Measurements from ENCODE around the gene TCEA2.
A peak's percentile ranks its signal among the peaks of the same experiment; 100 is the strongest.

The TCEA2 gene

GRCh38 chr20:64099086-64099786, 36.2 kb downstream of the TCEA2 start:
- peak; percentile 98 for DNase-seq

GRCh38 chr20:64099880-64100565, 37.0 kb downstream of the TCEA2 start:
- DNase-seq: peak; percentile 68

GRCh38 chr20:64100566-64100888, 37.5 kb downstream of the TCEA2 start:
- no peak for DNase-seq

GRCh38 chr20:64100946-64101688, 38.1 kb downstream of the TCEA2 start:
- no peak for DNase-seq

- DNase-seq: no peak
Observed at GRCh38 chr20:64101731-64102621, 39.0 kb downstream of the TCEA2 start.

- no peak for DNase-seq
Observed at GRCh38 chr20:64102647-64103354, 39.8 kb downstream of the TCEA2 start.

- no peak for DNase-seq
Observed at GRCh38 chr20:64103871-64104666, 41.1 kb downstream of the TCEA2 start.

GRCh38 chr20:64104667-64105451, 41.9 kb downstream of the TCEA2 start:
- no peak for DNase-seq

GRCh38 chr20:64105846-64106434, 42.9 kb downstream of the TCEA2 start:
- DNase-seq: no peak

GRCh38 chr20:64106435-64106961, 43.5 kb downstream of the TCEA2 start:
- no peak for DNase-seq

- no peak for DNase-seq
Observed at GRCh38 chr20:64106981-64107735, 44.2 kb downstream of the TCEA2 start, which contains the start of gene NPBWR2. NPBWR2 (minus strand) TSS chr20:64107565; CDS start chr20:64106831, 734 bp downstream.

- DNase-seq: no peak
Observed at GRCh38 chr20:64107736-64108457, 44.9 kb downstream of the TCEA2 start.

- no peak for DNase-seq
Observed at GRCh38 chr20:64108731-64109681, 46.0 kb downstream of the TCEA2 start.

- DNase-seq: no peak
Observed at GRCh38 chr20:64109831-64110391, 46.9 kb downstream of the TCEA2 start.

GRCh38 chr20:64110411-64111068, 47.5 kb downstream of the TCEA2 start:
- no peak for DNase-seq

Measured in SHP77 treated with DMSO at 0.1 percent for 48 hours (cell line).